ENCODE measurements around the gene SERBP1.
"Not testable (repeated sequence)": the region's sequence is repeated elsewhere in the genome, so short reads cannot be mapped to it uniquely, and the experiment has no call there.

GRCh38 chr1:67446014-67446413 is 15.8 kb upstream of the SERBP1 start:
- TF ChIP-seq POLR2AphosphoS5 (IDR thresholded peaks at IDR 0.05; ENCODE audit: insufficient read depth in 1 of 2, low read depth in 1 of 2); POLR2A (IDR thresholded peaks at IDR 0.05): not testable (repeated sequence)
- TF ChIP-seq, protein P1, sequence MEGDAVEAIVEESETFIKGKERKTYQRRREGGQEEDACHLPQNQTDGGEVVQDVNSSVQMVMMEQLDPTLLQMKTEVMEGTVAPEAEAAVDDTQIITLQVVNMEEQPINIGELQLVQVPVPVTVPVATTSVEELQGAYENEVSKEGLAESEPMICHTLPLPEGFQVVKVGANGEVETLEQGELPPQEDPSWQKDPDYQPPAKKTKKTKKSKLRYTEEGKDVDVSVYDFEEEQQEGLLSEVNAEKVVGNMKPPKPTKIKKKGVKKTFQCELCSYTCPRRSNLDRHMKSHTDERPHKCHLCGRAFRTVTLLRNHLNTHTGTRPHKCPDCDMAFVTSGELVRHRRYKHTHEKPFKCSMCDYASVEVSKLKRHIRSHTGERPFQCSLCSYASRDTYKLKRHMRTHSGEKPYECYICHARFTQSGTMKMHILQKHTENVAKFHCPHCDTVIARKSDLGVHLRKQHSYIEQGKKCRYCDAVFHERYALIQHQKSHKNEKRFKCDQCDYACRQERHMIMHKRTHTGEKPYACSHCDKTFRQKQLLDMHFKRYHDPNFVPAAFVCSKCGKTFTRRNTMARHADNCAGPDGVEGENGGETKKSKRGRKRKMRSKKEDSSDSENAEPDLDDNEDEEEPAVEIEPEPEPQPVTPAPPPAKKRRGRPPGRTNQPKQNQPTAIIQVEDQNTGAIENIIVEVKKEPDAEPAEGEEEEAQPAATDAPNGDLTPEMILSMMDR (IDR thresholded peaks at IDR 0.05), result not testable (repeated sequence)

Data from vagina (tissue), 2 donors.